Activated CD8-positive, alpha-beta T cell treated with anti-CD3 and anti-CD28 coated beads for 36 hours (primary cell): ENCODE results near the gene TEK. TPM values are rescaled to one million over a fixed set of nuclear protein-coding genes. Genes with fewer than 3 reads are reported as not detected.

Experiments
- ATAC-seq: fragments of 200-7000 bp; cut with Tn5 transposase; one replicate; pipeline ENCODE4 v1.10.0; 2021; ENCODE audit warnings: mild to moderate bottlenecking, moderate library complexity
- CTCF ChIA-PET: fragments of 350-600 bp; sonication (Branson Sonifier 250); formaldehyde crosslinking; loops from one replicate; lab custom pipeline; 2021; ENCODE audit warnings: antibody characterized with exemption; lab: Charles Lee
- POLR2A ChIA-PET: fragments of 350-600 bp; sonication (Branson Sonifier 250); formaldehyde crosslinking; loops from one replicate; lab custom pipeline; 2021; ENCODE audit warnings: antibody characterized with exemption; lab: Charles Lee
- DNase-seq: peaks from one replicate; pipeline ENCODE4 v3.0.0-alpha.2; 2020
- H3K27ac Mint-ChIP-seq: one replicate; pipeline ENCODE4 v1.8.0; 2021; ENCODE audit warnings: mild to moderate bottlenecking, mixed read lengths
- H3K27me3 Mint-ChIP-seq: one replicate; pipeline ENCODE4 v1.8.0; 2021; ENCODE audit warnings: mixed read lengths
- H3K36me3 Mint-ChIP-seq: one replicate; pipeline ENCODE4 v1.8.0; 2021; ENCODE audit warnings: low read depth, mixed read lengths
- H3K4me1 Mint-ChIP-seq: one replicate; pipeline ENCODE4 v1.8.0; 2021; ENCODE audit warnings: low read depth, mixed read lengths
- H3K4me3 Mint-ChIP-seq: one replicate; pipeline ENCODE4 v1.8.0; 2021; ENCODE audit warnings: mild to moderate bottlenecking, moderate library complexity, mixed read lengths
- H3K9me3 Mint-ChIP-seq: one replicate; pipeline ENCODE4 v1.8.0; 2021; ENCODE audit warnings: mixed read lengths
- CTCF ChIP-seq: fragments of 200-600 bp; IDR thresholded peaks from one replicate; pipeline ENCODE4 v1.8.0; 2022; ENCODE audit warnings: antibody characterized with exemption, mild to moderate bottlenecking
- intact Hi-C: fragments of 100-400 bp; cut with micrococcal nuclease; formaldehyde crosslinking; loops from one replicate; pipeline ENCODE4 v1.10.0; 2022
- total RNA-seq, 2 experiments: library from RNA; stranded (reverse); gene quantifications; one replicate each; pipeline ENCODE4 v1.2.3, GENCODE V29; 2021

Gene TEK
- not detected for total RNA-seq

- Mint-ChIP-seq H3K36me3 (no peaks in the 10 kb centered on the region), H3K27ac (no peak within 1 kb of the TSS), H3K27me3 (no peaks in the 10 kb centered on the region), H3K4me1 (no peaks in the 10 kb centered on the region), H3K4me3 (no peak within 1 kb of the TSS), H3K9me3 (no peaks in the 10 kb centered on the region)
- TF ChIP-seq CTCF = no peak
- intact Hi-C loops = no loop called here
- DNase-seq (no peak), ATAC-seq (no peak)
- ChIA-PET POLR2A (no interaction called here), CTCF (no interaction called here)
Measured at GRCh38 chr9:27108981-27109541, at the start of gene TEK. TEK (plus strand) TSS chr9:27109225; CDS start chr9:27109591, 366 bp downstream.

- intact Hi-C loops = no loop called here
- Mint-ChIP-seq H3K27me3 (no peaks in the 10 kb centered on the region), H3K4me1 (no peaks in the 10 kb centered on the region), H3K27ac (no peak overlapping the region), H3K4me3 (no peak overlapping the region), H3K9me3 (no peaks in the 10 kb centered on the region), H3K36me3 (peaks cover 3% of the 10 kb centered on the region)
- no peak for TF ChIP-seq CTCF
- POLR2A ChIA-PET = no interaction called here
- CTCF ChIA-PET = no interaction called here
- no peak for ATAC-seq
- DNase-seq = no peak
Measured at GRCh38 chr9:27059412-27059811, 49.6 kb upstream of the TEK start.

GRCh38 chr9:27059907-27060306 is 49.1 kb upstream of the TEK start:
- no peaks in the 10 kb centered on the region for H3K4me1 Mint-ChIP-seq
- no peaks in the 10 kb centered on the region for H3K27me3 Mint-ChIP-seq

GRCh38 chr9:27065288-27065687 is 43.7 kb upstream of the TEK start:
- ChIA-PET CTCF (no interaction called here), POLR2A (no interaction called here)
- H3K4me3 Mint-ChIP-seq = no peak overlapping the region
- no peak overlapping the region for H3K27ac Mint-ChIP-seq
- H3K9me3 Mint-ChIP-seq = no peaks in the 10 kb centered on the region
- no peak for TF ChIP-seq CTCF
- intact Hi-C loops = no loop called here
- H3K4me1 Mint-ChIP-seq = no peaks in the 10 kb centered on the region
- no peak for ATAC-seq
- DNase-seq = no peak
- H3K27me3 Mint-ChIP-seq = no peaks in the 10 kb centered on the region
- peaks cover 3% of the 10 kb centered on the region for H3K36me3 Mint-ChIP-seq

More at GRCh38 chr9:27059907-27060306, 49.1 kb upstream of the TEK start:
- Mint-ChIP-seq H3K9me3 (no peaks in the 10 kb centered on the region), H3K4me3 (no peak overlapping the region), H3K27ac (no peak overlapping the region), H3K36me3 (peaks cover 3% of the 10 kb centered on the region)
- CTCF ChIA-PET = no interaction called here
- TF ChIP-seq CTCF = no peak
- DNase-seq (no peak), ATAC-seq (no peak)
- POLR2A ChIA-PET = no interaction called here
- intact Hi-C loops = no loop called here

GRCh38 chr9:27073841-27074728 is 34.9 kb upstream of the TEK start:
- POLR2A ChIA-PET = no interaction called here
- Mint-ChIP-seq H3K36me3 (peaks cover 9% of the 10 kb centered on the region), H3K9me3 (no peaks in the 10 kb centered on the region), H3K27me3 (no peaks in the 10 kb centered on the region), H3K4me1 (no peaks in the 10 kb centered on the region), H3K27ac (no peak overlapping the region), H3K4me3 (no peak overlapping the region)
- CTCF ChIA-PET = no interaction called here
- TF ChIP-seq CTCF = no peak
- ATAC-seq (no peak), DNase-seq (no peak)
- intact Hi-C loops = no loop called here
